CD4-positive, alpha-beta T cell (primary cell): Measurements from ENCODE around the gene HYAL1. TPM values are rescaled to one million over a fixed set of nuclear protein-coding genes. Genes with fewer than 3 reads are reported as not detected.

Source experiments
- ATAC-seq: fragments of 200-7000 bp; cut with Tn5 transposase; one replicate; pipeline ENCODE4 v1.10.0; 2022; ENCODE audit warnings: mild to moderate bottlenecking; ENCODE audit not compliant: poor library complexity
- CTCF ChIA-PET: fragments of 350-600 bp; sonication (Branson Sonifier 250); formaldehyde crosslinking; loops from one replicate; lab custom pipeline; 2021; ENCODE audit warnings: antibody characterized with exemption, inconsistent platforms; lab: Charles Lee
- POLR2A ChIA-PET: fragments of 350-600 bp; sonication (Branson Sonifier 250); formaldehyde crosslinking; loops from one replicate; lab custom pipeline; 2021; ENCODE audit warnings: antibody characterized with exemption, inconsistent platforms; lab: Charles Lee
- DNase-seq, 14 experiments: peaks; one replicate each; pipeline ENCODE4 v3.0.0-alpha.2; 2013 to 2020; ENCODE audit warnings: mixed read lengths in 2 of 14
- H3K27ac ChIP-seq, 2 donors: one replicate each; pipeline versions ENCODE4 v1.5.1 to v1.7.0; 2013; ENCODE audit warnings: low read length in 2 of 2, low read depth in 1 of 2, mild to moderate bottlenecking in 1 of 2
- H3K27me3 ChIP-seq, 2 experiments: 1 replicate in 1 of 2; 2 replicates in 1 of 2; pipeline versions ENCODE4 v1.6.1 to v1.7.0; 2013; ENCODE audit warnings: low read length in 2 of 2, control low read depth in 1 of 2, mild to moderate bottlenecking in 1 of 2, moderate library complexity in 1 of 2; ENCODE audit not compliant: insufficient read depth in 2 of 2, control insufficient read depth in 1 of 2
- H3K36me3 ChIP-seq: one replicate; pipeline ENCODE4 v1.6.1; 2013; ENCODE audit warnings: low read length, control low read depth; ENCODE audit not compliant: insufficient read depth
- H3K4me1 ChIP-seq: one replicate; pipeline ENCODE4 v1.6.1; 2013; ENCODE audit warnings: low read length, control low read depth; ENCODE audit not compliant: insufficient read depth
- H3K4me3 ChIP-seq: one replicate; pipeline ENCODE4 v1.5.1; 2013; ENCODE audit warnings: mild to moderate bottlenecking, low read length, moderate library complexity
- H3K9me3 ChIP-seq, 2 experiments: 1 replicate in 1 of 2; 2 replicates in 1 of 2; pipeline versions ENCODE4 v1.6.1 to v1.7.0; 2013; ENCODE audit warnings: low read length in 2 of 2, mild to moderate bottlenecking in 2 of 2, control low read depth in 1 of 2, moderate library complexity in 1 of 2; ENCODE audit not compliant: control insufficient read depth in 1 of 2, insufficient read depth in 1 of 2
- H3K27ac Mint-ChIP-seq: one replicate; pipeline ENCODE4 v1.8.0; 2020; ENCODE audit warnings: mixed read lengths
- H3K27me3 Mint-ChIP-seq: one replicate; pipeline ENCODE4 v1.8.0; 2021; ENCODE audit warnings: mixed read lengths
- H3K36me3 Mint-ChIP-seq: one replicate; pipeline ENCODE4 v1.8.0; 2021; ENCODE audit warnings: low read depth, mixed read lengths
- H3K4me1 Mint-ChIP-seq: one replicate; pipeline ENCODE4 v1.8.0; 2021; ENCODE audit warnings: low read depth, mixed read lengths
- H3K4me3 Mint-ChIP-seq: one replicate; pipeline ENCODE4 v1.8.0; 2020; ENCODE audit warnings: mild to moderate bottlenecking, mixed read lengths
- H3K9me3 Mint-ChIP-seq: one replicate; pipeline ENCODE4 v1.8.0; 2020; ENCODE audit warnings: mixed read lengths
- CTCF ChIP-seq: fragments of 200-600 bp; IDR thresholded peaks from one replicate; pipeline ENCODE4 v1.8.0; 2022; ENCODE audit warnings: antibody characterized with exemption, mild to moderate bottlenecking
- intact Hi-C, 2 experiments: fragments of 100-400 bp; cut with DNase I in 1 of 2; cut with micrococcal nuclease in 1 of 2; formaldehyde crosslinking; loops; one replicate each; pipeline versions ENCODE4 v1.15.1 to v1.9.0; 2023 to 2025; cut with DNase I, micrococcal nuclease
- total RNA-seq, 174 experiments: library from RNA in 2 of 174; stranded (reverse) in 2 of 174; gene quantifications; one replicate each; pipeline ENCODE4 v1.2.3 and lab custom pipeline; 2021 to 2026

Gene HYAL1
- total RNA-seq, 2 experiments from 2014 or later: 0.38 TPM; not detected in 1

- Mint-ChIP-seq H3K4me1 (peaks cover 43% of the 10 kb centered on the region), H3K36me3 (peaks cover 23% of the 10 kb centered on the region), H3K27me3 (no peaks in the 10 kb centered on the region), H3K4me3 (peak overlapping the region; percentile 68), H3K27ac (peak overlapping the region; percentile 54), H3K9me3 (no peaks in the 10 kb centered on the region)
- Histone ChIP-seq H3K36me3 (peaks cover 14% of the 10 kb centered on the region), H3K4me1 (peaks cover 67% of the 10 kb centered on the region), H3K27me3 (no peaks in the 10 kb centered on the region), H3K27ac (no peak overlapping the region), H3K4me3 (no peak overlapping the region), H3K9me3 (no peaks in the 10 kb centered on the region)
- TF ChIP-seq CTCF: peak; percentile 71
- DNase-seq: peak in 13 of 14 experiments; percentile 46 to 79 (median 54)
- intact Hi-C loops: loop anchor here (1.0 to 5.0 kb wide), 3 partner anchors 49 to 132 kb away; partner anchors contain the start of gene GNAT1 (in 1 of the 2)
- CTCF ChIA-PET: interaction anchor here (0.8 to 2.4 kb wide), 12 partner anchors 9 to 125 kb away, joined by 3 to 19 read pairs (median 6); partner anchors contain the start of genes CYB561D2, HYAL3, IFRD2 and NAA80
- ATAC-seq: peak; percentile 27
- POLR2A ChIA-PET: interaction anchor here (0.7 to 1.8 kb wide), 3 partner anchors 13 to 32 kb away, joined by 3 to 12 read pairs (median 3); no protein-coding TSS in a partner anchor
Observed at GRCh38 chr3:50324351-50325112, 21.2 kb upstream of the HYAL1 start.

- Histone ChIP-seq H3K4me3 (no peak overlapping the region), H3K27me3 (no peaks in the 10 kb centered on the region), H3K27ac (peak overlapping the region; percentile 29), H3K4me1 (peaks cover 74% of the 10 kb centered on the region), H3K9me3 (no peaks in the 10 kb centered on the region), H3K36me3 (peaks cover 10% of the 10 kb centered on the region)
- POLR2A ChIA-PET: interaction anchor here (1.0 to 3.6 kb wide), 3 partner anchors 14 to 27 kb away, joined by 3 to 15 read pairs (median 12); partner anchors contain the start of genes CYB561D2 and NPRL2
- ATAC-seq (no peak), DNase-seq (peak in 1 of 14 experiments; percentile 32)
- intact Hi-C loops: loop anchor here (1.0 to 5.0 kb wide), 3 partner anchors 48 to 131 kb away; partner anchors contain the start of gene GNAT1 (in 1 of the 2)
- H3K4me3 Mint-ChIP-seq: peak overlapping the region; percentile 70
- H3K4me1 Mint-ChIP-seq: peaks cover 48% of the 10 kb centered on the region
- no peak for TF ChIP-seq CTCF
- H3K9me3 Mint-ChIP-seq: no peaks in the 10 kb centered on the region
- H3K27me3 Mint-ChIP-seq: no peaks in the 10 kb centered on the region
- H3K36me3 Mint-ChIP-seq: peaks cover 22% of the 10 kb centered on the region
- peak overlapping the region; percentile 54 for H3K27ac Mint-ChIP-seq
- CTCF ChIA-PET: interaction anchor here (0.8 to 2.4 kb wide), 12 partner anchors 8 to 124 kb away, joined by 3 to 19 read pairs (median 6); partner anchors contain the start of genes CYB561D2, HYAL3, IFRD2 and NAA80
Observed at GRCh38 chr3:50323614-50324199, 20.3 kb upstream of the HYAL1 start.

- Histone ChIP-seq H3K27ac (peak overlapping the region; percentile 29), H3K4me3 (no peak overlapping the region), H3K9me3 (no peaks in the 10 kb centered on the region), H3K4me1 (peaks cover 74% of the 10 kb centered on the region), H3K36me3 (peaks cover 10% of the 10 kb centered on the region), H3K27me3 (no peaks in the 10 kb centered on the region)
- H3K4me1 Mint-ChIP-seq: peaks cover 48% of the 10 kb centered on the region
- H3K36me3 Mint-ChIP-seq: peaks cover 17% of the 10 kb centered on the region
- H3K27ac Mint-ChIP-seq: no peak overlapping the region
- ATAC-seq (no peak), DNase-seq (peak in 1 of 14 experiments; percentile 40)
- H3K4me3 Mint-ChIP-seq: peak overlapping the region; percentile 70
- intact Hi-C loops: loop anchor here in 1 of 2 experiments (5.0 kb wide), 1 partner anchor 131 kb away; the partner anchor contains the start of gene GNAT1
- ChIA-PET CTCF (interaction anchor here (0.6 to 2.2 kb wide), 4 partner anchors 18 to 77 kb away, joined by 3 to 8 read pairs (median 6); partner anchors contain the start of genes CYB561D2, NPRL2 and RASSF1), POLR2A (interaction anchor here (1.0 to 3.6 kb wide), 3 partner anchors 14 to 28 kb away, joined by 3 to 25 read pairs (median 15); partner anchors contain the start of genes CYB561D2 and NPRL2)
- no peaks in the 10 kb centered on the region for H3K9me3 Mint-ChIP-seq
- no peak for TF ChIP-seq CTCF
- H3K27me3 Mint-ChIP-seq: no peaks in the 10 kb centered on the region
Observed at GRCh38 chr3:50323092-50323600, 19.8 kb upstream of the HYAL1 start.
